KBM-7 (cell line): Measurements from ENCODE around the gene ZDHHC8.

Experiments used
- DNase-seq: peaks from one replicate; pipeline ENCODE4 v3.0.0-alpha.2; 2015
- in situ Hi-C: fragments of 300-500 bp; cut with MboI; formaldehyde crosslinking; loops from 2 replicates; pipeline ENCODE4 v1.14.3; 2020; ENCODE audit warnings: low sequenced_read_pairs, low pct_unique_long_range_greater_than_20kb, mixed read lengths

ZDHHC8 gene

DNA sequence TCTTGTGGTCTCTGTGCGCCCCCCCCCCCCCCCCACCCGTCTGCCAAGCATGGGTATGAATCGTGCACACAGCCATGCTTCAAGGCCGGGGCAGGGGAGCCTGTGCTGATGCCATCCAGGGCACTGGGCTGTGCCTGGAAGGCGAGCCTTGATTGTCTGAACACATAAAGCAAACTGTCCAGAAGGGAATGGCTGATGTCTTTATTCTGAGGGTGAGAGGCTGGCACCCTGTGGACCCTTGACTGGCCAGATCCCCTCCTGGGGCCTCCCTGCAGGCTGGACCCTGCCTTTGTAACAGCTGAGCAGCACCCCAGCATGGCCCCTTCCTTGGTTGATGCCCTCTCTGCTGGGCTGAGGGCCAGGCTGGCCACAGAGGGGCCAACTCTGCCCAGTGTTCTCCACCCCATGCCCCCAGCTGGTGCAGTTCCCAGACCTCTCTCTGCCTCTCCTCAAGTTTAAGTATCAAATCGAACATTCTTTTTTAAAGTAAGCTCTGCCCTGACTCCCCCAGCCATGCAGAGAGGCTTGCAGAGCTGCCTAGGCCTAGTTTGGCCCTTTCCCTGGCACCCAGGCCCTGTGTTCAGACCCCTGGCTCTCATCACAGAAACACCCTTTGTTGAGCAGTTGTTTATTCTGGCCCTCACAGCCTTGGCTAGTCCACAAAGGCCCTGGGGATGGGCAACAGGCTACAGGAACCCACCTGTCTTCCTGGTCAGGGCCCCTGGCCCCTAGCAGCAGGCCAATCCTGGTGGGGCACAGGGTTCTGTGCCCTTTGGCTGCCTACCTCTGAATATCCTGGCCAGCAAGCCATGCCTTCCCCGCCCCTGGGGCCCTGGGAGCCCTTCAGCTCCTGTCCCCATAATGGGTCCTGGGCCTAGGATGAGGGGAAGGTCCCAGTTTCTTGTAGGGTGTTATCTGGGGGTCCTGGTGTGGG is 19.6 kb upstream of the ZDHHC8 start:
- in situ Hi-C loops: no loop called here
- DNase-seq: no peak

DNA sequence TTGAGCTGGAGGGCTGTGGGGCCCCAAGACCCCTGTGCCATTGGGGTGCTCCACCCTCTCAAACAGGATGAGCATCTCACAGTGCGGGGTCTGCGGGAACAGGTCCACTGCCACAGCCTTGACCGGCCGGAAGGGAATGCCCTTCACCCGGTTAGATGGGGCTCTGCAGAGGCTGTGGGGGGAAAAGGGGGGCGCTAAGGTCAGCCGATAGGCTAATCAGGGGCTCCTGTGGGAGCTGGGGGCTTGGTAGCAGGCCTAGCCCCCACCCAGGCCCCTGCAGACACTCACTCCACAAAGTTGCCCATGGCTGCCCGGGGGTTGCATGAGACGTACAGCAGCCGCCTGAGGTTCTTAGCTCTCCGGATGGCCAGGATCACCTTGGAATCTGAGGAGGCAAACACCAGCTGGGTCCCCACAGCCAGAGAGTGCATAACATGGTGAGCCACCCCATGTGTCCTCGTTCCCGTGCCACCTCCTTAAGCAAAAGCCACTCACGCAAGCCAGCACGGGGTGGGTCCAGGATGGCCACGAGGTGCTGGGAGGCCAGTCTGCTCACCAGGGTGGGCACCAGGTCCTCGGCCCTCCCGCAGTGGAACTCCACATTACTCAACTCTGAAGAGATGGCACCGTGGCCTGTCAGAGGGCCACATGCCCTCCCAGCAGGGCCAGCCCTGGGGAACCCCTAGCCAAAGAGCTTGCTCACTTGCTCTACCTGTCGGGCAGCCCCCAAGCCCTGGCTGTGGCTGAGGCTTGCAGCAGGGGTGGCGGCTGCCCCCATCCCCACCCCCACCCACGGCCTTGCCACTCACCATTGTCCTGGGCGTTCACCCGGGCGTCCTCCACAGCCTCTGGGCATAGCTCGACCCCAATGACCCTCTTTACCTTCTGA is 18.7 kb upstream of the ZDHHC8 start:
- no peak for DNase-seq
- in situ Hi-C loops: no loop called here

DNA sequence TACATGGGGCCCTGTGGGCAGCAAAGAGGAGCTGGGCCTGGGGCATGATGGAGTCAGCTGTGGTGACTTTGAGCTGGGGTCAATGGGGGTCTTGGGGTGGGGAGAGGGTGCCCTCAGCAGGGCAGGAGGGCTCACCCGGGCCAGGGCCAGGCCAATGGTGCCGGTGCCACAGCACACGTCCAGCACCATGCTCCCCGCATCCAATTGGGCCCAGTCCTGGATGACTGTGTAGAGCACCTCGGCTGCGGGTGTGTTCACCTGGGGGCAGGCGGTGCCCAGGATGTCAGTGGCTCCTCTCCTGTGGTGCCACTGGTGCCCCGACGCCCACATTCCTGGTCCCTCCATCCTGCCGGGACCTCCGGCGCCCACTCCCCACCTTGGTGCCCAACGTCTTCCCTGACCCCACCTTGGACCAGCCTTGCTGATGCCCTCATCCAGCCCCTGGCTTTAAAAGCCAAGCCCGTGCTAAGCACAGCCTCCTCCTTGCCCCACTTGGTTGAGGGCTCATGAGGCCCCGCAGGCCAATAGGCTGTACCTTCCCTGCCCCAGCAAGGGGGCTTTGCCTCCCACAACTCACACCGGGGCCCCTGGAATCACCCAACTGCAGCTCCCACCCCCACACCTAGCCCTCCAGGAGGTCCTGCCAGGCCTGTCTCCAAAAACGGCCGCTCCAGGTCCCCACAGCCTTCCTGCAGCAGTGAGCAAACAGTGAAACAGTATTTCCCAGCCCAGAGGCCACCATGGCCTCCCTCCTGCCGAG is 17.9 kb upstream of the ZDHHC8 start:
- DNase-seq: no peak
- in situ Hi-C loops: no loop called here

DNA sequence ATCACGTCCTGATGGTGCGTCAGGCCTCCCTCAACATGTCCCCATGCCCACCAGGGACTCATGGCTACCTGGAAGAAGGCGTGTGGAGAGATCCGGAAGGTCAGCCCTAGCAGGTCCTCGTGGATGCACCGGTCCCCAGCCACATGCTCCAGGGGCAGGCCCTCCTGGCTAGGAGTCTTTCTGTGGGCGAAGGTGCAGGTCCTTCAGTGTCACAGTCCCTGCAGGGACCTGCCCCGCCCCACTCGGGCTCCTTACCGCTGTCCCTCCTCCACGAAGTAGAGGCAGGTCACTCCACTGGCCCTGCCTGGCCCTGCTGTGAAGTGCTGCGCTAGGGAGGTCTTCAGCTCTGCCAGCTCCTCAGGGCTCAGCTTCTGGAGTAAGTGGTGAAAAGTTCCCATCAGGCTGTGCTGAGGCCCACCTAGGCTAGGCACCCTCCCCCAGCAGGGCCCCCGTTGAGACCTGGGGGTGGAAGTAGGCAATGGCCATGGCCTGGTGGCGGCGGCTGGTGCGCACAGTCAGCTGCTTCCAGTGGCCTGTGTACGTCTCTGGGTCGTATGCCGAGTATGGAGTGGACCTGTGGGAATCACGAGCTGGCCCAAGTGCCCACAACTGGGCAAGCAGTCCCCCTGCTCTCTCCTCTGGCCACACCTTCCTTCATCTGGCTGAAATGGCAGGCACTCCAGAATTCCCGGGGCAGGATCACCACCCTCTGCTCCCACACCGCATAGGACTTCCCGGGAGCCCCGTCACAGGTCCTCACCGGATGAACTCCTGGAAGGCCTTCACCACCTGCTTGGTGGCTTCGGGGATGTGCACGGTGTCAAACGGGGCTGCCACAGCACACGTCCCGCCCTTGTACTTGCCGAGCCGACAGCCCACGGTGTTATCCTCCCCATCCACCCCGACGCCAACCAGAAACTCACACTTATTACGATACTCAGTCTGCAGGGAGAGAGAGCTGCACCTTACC is 16.8 kb upstream of the ZDHHC8 start:
- in situ Hi-C loops: no loop called here

DNA sequence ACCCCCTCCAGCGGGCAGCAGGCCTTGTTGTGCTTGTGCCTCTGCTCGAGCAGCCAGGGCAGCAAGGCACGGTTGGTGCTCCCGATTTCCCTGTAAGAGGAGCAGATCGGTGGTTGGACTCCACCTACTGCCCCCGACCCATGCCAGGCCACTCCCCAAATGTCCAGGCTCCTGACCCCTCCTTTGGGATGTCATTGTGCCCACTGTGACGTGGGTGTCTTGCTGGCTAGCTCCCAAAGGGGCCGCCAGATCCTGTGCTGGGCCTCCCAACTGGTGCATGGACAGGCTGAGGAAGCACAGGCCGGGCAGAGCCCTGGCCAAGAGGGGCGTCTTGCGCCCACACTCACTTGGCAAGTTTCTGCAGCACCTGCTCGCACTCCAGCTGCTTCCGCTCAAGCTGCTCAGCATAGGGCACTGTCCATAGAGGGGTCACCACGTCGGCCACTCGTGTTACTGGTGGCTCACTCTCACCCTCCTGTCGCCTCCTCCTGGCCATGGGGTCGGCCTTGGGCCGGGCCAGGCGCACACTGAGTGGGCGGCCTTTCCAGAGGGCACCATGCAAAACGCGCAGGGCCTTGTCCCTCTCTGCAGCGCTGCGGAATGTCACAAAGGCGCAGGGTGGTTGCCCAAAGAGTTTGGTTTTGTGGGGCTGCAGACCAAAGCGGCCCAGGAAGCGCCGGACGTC is 15.8 kb upstream of the ZDHHC8 start, which contains the start of gene RANBP1:
Gene RANBP1, plus strand, starts transcription at position 414 of the 685 bp plus-strand sequence. Its CDS starts 81 bp downstream, at position 495.
- in situ Hi-C loops: no loop called here
- no peak for DNase-seq

More for the DNA sequence above, 16.8 kb upstream of the ZDHHC8 start:
- DNase-seq: no peak

DNA sequence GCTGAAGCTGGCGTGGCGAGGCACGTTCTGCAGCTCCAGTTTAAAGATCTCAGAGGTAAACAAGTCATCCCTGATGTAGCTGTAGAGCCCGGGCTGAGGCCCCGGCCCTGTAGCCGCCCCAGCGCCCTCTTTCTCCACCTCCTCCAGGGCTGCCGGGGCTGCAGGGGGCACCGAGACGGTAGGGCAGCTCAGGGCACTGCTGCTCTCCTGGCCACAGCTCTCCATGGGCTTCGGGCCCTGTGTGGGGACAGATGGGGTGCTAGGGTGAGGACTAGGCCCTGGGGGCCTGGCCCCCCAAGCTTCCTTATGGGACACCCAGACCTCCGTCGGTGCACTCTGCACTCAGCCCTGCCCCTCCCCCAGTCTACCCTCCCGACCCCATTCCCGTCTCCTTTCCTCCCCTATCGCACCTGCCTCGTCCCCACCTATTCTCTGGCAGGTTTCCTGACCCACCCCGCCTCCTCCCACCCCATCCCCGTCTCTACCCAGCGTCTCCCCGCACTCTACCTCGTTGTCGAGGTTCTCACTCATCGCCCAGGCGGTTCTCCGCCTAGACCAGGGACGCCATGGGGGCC is 15.1 kb upstream of the ZDHHC8 start:
- DNase-seq: no peak
- in situ Hi-C loops: no loop called here

DNA sequence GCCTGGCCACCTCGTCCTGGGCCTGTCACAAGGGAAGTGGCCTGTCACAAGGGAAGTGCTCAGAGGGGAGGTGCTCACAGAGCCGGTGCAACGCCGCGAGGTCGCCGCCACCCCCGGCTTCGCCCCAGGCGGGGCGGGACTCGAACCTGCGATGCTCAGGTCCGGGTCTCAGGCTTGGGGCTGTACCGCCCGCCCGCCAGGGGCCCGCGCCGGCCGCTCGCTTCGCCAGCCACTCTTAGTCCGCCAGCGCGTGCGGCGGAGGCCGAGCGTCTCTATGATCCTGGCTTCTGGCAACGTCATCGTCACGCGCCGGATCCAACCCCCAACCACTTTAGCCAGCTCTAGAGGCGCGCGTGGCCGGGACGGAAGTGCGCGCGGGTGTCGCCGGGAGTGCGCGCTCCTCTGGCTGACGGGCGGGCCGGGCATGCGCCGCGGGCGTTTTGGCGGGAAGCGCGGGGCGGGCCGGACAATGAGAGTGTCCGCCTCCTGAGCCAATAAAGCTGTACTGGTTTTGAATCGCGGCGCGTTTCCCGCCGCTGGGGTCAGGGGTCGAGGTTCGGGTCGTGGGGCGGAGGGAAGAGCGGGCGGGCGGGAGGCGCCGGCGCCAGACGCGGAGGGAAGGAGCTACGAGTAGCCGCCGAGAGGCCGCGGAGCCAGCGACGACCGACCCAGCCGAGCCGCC is 14.5 kb upstream of the ZDHHC8 start, which contains the start of gene TRMT2A:
Gene TRMT2A, minus strand, starts transcription at position 276 of the 682 bp plus-strand sequence. CDS start 320 bp downstream, outside the sequence.
- peak; percentile 99 for DNase-seq

DNA sequence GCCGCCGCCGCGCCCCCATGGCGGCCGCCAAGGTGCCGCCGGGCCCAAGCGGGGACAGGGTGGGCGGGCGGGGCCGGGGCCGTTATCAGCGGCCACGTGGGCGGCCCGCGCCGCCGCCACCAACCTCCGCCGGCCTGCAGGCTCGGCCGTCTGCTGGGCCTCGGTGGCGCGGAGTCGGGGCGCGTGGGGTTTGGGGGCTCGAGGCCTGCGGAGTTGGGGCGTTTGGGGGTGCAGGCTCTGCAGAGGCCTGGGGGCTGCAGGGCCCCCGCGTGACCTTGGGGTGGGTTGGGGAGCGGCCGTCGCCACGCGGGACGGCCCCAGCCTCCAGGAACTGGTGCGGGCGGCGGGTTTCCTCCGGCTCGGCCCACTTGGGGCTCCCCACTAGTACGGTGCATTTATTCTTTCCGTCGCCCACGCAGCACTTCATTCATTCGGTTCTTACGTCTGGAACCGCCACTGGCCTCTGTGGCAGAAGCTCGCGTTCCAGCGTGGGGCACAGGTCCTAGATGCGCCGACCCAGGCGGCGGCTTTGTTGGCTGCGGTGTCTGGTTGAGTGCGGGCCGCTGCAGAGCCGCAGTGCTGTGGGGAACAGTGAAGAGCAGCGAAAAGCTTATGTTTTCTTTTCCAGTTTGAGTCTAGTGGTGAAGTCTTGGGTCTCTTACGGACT is 13.8 kb upstream of the ZDHHC8 start:
- in situ Hi-C loops: no loop called here
- DNase-seq: no peak

More for the DNA sequence above, 14.5 kb upstream of the ZDHHC8 start, which contains the start of gene TRMT2A:
- in situ Hi-C loops: no loop called here

DNA sequence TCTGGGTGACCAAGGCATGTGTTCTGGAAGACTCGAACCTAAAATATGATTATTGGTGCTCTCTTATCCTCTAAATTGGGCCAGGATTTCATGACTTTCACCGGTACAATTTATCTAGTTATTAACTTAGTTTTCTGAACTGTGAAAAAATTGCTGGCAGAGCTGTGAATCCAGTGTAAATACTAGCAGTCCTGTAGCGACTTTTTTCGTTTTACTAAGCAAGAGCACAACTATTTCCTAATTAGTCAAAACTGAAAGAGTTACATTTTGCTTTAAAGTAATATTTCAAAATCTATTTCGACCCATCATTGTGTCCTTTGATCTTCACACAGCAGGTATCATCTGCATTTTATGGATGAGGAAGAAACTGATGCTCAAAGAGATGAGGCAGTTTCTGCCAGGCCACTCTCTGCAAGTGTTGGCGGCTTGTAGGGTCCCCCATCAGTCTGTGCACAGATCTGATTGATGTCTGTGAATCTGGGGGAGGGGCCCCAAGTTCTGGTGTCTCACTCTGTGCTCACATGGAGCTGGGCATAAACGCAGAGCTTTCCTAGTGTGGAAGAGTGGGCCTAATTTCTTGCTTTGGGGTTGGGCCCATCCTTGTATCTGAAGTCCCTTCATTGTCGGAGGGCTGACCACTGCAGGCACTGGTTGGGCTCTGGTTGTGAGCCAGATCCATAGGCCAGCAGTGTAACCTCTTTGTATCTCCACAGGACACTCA is 13.1 kb upstream of the ZDHHC8 start:
- DNase-seq: no peak
- in situ Hi-C loops: no loop called here

DNA sequence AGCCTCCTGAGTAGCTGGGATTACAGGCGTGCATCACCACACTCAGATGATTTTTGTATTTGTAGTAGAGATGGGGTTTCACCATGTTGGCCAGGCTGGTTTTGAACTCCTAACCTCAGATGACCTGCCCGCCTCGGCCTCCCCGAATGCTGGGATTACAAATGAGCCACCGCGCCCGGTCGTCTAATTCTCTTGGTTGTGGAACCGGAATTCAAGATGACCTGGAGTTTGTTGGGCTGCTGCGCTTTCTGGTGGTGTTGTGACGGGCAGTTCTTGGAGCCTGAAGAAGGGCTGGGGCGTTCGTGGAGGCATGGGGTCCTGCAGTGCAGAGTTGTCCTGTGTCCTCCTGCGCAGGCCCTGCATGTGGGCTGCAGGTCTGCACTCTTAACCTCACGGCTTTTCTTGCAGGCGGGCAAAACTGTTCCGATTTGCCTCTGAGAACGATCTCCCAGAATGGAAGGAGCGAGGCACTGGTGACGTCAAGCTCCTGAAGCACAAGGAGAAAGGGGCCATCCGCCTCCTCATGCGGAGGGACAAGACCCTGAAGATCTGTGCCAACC is 9.7 kb upstream of the ZDHHC8 start:
- DNase-seq: no peak
- in situ Hi-C loops: no loop called here

DNA sequence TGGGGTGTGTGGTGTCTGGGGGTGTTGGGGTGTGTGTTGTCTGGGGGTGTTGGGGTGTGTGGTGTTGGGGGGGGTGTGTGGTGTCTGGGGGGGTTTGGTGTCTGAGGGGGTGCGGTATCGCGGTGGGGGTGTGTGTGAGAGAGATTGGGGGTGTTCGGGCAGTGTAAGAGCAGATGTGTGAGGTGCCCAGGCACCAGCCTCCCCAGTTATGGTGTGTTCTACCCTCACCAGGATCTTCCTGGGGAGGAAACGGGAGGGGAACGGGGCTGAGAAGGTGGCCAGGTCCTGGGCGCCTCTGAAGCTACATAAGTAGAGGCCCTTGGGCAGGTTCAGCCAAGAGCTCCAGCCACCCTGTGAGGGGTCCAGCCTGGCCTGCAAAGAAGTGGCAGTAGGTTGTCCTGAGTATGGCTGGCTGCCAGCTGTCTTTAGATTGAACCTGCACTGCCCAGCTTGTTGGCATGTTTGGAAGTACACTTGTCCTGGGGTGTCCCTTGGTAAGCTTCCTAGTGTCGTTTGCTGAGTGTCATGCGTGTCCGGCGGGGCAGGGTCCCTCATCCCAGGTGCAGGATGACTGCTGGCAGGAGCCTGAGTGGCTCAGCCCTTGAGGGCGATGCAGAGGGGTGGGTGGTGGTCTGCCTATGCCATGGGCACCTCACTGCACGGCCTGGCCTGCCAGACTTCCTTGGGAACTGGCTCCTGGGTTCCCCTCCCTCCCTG is 8.1 kb upstream of the ZDHHC8 start:
- in situ Hi-C loops: no loop called here

DNA sequence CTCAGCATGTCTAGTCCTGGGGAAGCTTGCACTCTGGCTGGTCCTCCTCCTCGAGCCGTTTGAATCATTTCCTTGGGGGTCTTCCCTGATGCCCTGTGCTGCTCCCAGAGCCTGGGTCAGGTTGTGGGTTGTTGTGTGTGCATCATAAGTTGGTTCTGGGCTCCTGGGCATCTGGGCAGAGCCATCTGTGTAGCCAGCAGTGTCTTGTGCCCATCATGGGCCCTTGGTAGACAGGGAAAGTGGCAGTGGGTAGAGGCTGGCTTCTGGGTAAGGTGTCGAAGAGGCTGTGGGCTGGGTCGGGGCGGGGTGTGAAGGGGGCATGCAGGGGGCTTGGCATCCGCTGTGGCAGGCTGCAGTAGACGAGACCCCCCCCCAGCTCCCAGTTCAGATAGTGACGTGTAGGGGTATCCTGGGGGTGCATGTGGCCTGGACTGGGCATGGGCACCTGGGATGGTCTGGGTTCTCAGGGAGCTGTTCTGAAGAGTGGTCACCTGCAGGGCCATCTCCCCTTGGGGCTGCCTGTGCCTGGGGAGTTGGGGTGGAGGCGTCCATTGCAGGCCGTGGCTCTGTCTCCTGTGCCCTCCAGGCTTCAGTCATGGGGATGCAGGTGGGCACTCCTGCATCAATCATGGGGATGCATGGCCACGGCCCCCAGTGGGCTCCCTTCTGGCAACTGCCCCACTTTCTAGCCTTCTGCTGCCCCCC is 7.4 kb upstream of the ZDHHC8 start:
- in situ Hi-C loops: no loop called here
- DNase-seq: no peak

More for the DNA sequence above, 8.1 kb upstream of the ZDHHC8 start:
- no peak for DNase-seq

DNA sequence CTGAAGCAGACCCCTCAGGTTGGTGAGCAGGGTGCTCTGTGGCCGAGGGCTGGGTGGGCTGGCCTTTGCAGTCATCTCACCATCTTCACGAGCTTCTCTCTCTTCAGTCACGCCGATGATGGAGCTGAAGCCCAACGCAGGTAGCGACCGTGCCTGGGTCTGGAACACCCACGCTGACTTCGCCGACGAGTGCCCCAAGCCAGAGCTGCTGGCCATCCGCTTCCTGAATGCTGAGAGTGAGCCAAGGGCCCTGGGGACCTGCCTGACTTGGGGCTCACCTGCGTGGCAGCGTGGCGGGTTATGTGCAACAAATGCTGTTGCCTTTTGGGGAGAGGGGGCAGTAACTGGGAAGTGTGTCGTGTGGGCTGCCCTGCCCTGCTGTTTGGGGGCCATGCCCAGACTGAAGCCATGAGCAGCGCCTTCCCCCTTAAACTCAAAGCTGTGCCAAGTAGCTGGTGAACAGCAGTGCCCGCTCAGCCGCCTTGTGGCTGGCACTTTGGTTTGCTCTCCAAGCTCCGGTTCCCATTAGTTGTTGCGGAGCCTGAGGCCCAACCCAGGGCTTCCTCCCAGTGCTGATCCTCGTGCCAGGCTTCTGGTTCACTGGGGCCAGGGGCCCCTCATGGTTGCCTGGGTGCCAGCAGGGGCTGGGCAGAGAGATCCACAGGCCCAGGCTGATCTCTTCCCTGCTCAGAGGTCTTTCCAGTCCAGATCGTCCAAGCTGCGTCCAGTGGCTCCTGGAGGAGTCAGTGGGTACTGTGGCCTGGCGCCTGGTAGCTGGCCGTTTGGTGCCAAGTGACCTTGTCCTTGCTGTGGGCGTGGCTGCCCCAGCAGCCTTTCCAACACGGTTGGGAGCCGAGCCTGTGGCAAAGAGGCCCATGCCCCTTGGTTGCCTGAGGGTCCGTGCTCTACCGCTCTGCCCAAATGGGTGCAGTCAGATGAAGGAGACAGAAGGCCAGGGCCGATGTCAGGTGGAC is 6.1 kb upstream of the ZDHHC8 start:
- in situ Hi-C loops: no loop called here
- no peak for DNase-seq
